ENCODE data around the gene SH2B3.

Gene SH2B3

DNA sequence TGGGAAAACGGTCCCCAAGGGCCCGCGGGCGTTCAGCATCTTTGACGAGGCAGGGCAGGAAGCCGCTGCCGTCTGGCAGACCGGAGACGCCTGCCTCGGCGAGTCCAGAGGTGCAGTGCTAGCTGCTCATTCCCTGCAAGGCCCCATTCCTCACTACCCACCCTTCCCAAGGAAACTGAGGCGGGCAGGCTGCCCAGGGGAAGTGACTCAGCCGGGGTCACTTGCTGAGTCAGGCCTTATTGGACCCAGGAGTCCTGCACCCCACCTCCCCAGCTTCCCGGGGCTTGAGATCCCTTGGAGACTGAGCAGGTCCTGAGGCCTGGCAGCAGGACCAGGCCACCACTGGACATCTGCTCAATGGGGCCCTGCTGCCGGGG, 3.7 kb downstream of the SH2B3 start:
- peak in 3 of 4 experiments; percentile 29 to 49 (median 41) for DNase-seq

GRCh38 chr12:111409780-111410430, 4.2 kb downstream of the SH2B3 start:
- DNase-seq = peak; percentile 79 to 87 (median 82)

- peak in 3 of 4 experiments; percentile 52 to 62 (median 53) for DNase-seq
Measured at GRCh38 chr12:111410431-111411184, 4.9 kb downstream of the SH2B3 start.

- no peak for DNase-seq
Measured at GRCh38 chr12:111411185-111411764, 5.6 kb downstream of the SH2B3 start.

- peak in 2 of 4 experiments; percentile 46 to 57 for DNase-seq
Measured at GRCh38 chr12:111412007-111412829, 6.5 kb downstream of the SH2B3 start.

GRCh38 chr12:111412830-111413441, 7.2 kb downstream of the SH2B3 start:
- peak in 1 of 4 experiments; percentile 41 for DNase-seq

DNA sequence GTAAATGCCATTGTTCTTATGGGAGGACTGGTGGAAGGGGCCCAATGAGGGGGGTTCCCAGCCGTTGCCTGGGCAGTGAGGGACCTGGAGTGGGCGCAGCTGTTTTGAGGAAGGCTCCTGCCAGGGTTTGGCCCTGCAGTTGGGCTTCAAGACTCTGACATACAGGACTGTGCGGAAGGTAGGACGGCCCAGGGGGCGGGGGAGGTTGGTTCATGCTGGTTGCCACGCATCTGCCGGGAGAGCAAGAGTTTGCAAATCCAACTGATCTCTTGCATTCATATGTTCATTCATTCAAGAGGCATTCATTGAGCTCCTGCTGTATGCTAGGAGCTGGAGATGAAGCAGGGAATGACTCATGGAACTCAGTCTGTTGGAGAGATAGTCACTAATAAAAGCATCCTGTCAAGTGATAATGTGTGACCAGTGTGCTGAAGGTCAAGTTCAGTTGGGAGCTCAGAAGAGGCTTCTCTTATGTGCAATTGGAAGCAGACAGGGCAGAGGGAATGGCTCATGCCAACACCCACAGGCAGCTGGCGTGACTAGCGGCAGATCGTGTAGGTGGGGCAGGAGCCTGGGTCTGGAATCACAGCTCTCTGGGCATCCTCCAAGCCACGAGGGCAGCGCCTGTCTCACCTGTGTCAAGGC, 7.8 kb downstream of the SH2B3 start:
- peak; percentile 82 to 95 (median 88) for DNase-seq

GRCh38 chr12:111414711-111415252, 9.1 kb downstream of the SH2B3 start:
- no peak for DNase-seq

GRCh38 chr12:111417290-111417689, 11.6 kb downstream of the SH2B3 start:
- no peak for DNase-seq

DNA sequence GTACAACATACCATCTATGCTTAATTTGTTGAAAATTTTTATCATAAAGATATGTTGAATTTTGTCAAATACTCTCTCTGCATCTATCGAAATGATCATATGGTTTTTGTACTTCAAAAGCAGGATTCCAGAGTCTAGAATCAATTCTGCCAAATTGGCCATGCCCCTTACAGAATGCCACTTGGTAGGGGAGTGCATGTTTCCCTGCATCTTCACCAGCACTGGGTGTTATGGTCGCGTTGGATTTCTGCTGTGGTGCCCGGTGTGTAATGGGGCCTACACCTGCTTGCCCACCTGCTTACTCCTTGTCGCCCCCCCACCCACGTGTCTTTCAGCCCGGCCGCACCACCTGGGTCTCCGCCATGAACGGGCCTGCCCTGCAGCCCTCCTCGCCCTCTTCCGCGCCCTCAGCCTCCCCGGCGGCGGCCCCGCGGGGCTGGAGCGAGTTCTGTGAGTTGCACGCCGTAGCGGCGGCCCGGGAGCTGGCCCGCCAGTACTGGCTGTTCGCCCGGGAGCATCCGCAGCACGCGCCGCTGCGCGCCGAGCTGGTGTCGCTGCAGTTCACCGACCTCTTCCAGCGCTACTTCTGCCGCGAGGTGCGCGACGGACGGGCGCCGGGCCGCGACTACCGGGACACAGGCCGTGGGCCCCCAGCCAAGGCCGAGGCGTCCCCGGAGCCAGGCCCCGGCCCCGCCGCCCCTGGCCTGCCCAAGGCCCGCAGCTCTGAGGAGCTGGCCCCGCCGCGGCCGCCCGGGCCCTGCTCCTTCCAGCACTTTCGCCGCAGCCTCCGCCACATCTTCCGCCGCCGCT, 12.3 kb downstream of the SH2B3 start:
- no peak for DNase-seq

DNA sequence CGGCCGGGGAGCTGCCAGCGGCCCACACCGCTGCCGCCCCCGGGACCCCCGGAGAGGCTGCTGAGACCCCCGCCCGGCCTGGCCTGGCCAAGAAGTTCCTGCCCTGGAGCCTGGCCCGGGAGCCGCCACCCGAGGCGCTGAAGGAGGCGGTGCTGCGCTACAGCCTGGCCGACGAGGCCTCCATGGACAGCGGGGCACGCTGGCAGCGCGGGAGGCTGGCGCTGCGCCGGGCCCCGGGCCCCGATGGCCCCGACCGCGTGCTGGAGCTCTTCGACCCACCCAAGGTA, 12.8 kb downstream of the SH2B3 start:
- no peak for DNase-seq

DNA sequence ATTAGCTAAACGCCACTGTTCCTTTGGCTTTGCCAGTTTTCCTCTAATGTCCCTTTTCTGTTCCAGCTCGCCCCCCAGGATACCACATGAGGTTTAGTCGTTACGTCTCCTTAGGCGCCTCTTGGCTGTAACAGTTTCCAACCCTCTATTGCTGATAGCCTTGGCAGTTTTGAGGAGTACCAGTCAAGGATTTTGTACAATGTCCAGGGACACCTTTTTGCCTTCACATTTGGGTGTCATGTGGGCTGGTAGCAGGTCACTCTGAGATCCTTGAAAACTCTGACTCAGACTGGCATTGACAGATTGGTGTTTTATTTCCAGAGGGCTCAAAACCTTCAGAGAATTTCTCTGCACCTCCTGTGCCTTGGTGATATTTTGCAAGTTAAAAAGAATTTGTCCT, 14.1 kb downstream of the SH2B3 start:
- no peak for DNase-seq

GRCh38 chr12:111420494-111420893, 14.8 kb downstream of the SH2B3 start:
- DNase-seq = no peak

GRCh38 chr12:111424189-111424792, 18.6 kb downstream of the SH2B3 start:
- DNase-seq = no peak

DNA sequence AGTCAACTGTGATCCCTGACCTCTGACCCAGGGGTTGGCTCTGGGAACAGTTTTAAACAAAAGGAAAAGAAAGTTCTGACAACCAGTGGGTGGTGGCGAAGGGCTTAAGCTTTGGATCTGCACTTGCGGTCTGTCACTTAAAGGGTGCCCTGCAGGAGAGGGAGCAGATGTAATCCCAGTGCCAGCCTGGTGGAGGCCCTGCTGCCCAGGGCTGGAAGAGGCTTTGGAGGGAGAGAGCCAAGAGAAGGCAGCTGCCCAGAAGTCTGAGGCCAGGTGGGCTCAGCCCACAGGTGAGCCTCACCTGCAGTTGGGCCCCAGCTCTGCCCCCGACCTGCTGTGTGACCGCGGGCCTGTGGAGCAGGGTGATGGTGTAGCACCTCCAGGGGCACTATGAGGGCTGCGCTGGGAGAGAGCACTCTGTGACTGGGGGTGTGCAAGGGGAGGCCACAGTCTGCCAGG, 19.1 kb downstream of the SH2B3 start:
- peak in 1 of 4 experiments; percentile 9 for DNase-seq

- DNase-seq = peak in 1 of 4 experiments; percentile 21
Measured at GRCh38 chr12:111425655-111426054, 19.9 kb downstream of the SH2B3 start.

DNA sequence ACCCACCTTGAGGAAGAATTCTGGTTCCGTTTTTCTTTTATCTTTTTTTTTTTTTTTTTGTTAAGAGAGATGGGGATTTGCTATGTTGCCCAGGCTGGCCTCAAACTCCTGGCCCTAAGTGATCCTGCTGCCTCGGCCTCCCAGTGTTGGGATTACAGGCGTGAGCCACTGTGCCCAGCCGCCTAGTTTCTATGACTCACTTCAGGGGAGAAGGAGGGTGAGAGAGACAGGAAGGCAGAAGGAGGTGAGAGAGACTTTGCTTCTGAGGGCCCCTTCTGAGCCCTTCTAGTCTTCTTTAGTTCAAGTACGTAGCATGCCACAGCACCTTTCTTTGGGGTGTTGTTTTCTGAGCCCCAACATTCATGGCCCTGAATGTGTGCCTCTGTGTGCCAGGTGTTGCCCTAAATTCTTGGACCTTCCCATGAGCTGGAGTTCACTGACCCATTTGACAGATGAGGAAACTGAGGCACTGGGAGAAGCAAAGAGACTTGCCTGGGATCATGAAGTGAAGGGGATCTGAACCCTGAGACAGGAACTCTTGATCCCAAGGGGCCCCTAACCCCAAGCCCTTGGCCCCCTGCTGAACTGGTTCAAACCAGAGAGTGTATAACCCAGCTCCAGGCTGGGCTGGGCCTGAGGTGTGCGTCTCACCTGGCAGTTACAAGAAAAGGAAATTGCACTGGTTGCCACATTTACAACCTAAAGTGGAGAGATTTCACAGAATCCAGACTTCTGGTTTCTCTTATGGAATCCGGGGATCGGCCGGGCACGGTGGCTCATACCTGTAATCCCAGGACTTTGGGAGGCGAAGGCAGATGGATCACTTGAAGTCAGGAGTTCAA, 20.8 kb downstream of the SH2B3 start:
- DNase-seq = peak in 1 of 4 experiments; percentile 37

DNA sequence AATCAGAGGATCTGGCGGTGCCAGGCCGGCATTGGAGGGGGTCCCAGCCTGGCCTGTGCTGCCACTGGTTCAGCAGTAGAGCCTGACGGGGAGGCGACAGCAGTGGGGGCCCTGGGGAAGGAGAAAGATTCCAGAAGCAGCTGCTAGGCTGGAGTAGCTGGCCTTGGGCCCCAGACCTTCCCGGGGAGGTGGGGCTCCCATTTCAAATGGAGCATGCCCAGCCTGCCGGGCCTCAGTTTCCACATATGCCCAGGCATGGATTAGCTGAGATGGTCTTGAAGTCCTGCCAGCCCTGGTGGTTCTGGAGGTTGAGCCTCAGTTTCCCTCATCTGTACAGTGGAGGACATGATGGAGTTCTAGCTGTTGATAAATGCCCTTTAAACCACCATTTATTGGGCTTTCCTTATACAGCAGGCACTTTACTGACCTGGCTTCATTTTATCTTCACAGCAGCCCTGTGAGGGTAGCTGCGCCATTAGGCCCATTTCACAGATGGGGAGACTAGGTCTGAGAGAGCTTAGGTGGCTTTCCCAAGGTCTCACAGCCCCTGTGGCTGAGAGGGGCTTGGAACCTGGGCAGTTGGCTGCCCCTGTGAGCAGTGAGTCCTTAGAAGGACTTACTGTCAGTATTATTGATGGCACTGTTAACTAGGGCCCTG, 21.8 kb downstream of the SH2B3 start:
- DNase-seq = no peak

All from suppressor macrophage (primary cell).